Epithelial cell of prostate (primary cell): ENCODE results near the gene VEGFD.
A peak's percentile ranks its signal among the peaks of the same experiment; 100 is the strongest.
"Not testable (repeated sequence)": the region's sequence is repeated elsewhere in the genome, so short reads cannot be mapped to it uniquely, and the experiment has no call there.

Source experiments
- DNase-seq: peaks from one replicate; pipeline ENCODE4 v3.0.0-alpha.2; 2011; ENCODE audit warnings: low read depth, low spot score
- H3K27ac ChIP-seq: fragments of 450-650 bp; 2 replicates; pipeline ENCODE4 v1.5.1; 2017; ENCODE audit warnings: mild to moderate bottlenecking

The VEGFD gene

DNA sequence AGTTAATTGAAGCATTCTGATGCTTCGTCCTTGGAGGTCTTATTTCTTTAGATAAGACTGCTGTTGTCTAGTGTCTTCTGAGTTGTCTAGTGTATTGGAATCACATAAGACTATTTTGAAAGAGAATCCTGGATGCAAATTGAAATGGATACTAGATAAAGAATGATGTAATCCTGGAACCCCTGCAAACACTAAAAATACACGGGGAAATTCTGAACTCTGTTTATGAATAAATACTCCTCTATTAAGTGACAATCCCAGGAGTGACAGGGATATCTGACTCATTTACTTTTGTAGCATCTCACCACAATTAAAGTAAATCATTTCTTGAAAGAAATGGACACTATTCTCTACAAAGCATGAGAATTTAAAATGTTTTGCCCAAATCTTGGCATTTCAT lies 69.7 kb downstream of the VEGFD start:
- DNase-seq = no peak

DNA sequence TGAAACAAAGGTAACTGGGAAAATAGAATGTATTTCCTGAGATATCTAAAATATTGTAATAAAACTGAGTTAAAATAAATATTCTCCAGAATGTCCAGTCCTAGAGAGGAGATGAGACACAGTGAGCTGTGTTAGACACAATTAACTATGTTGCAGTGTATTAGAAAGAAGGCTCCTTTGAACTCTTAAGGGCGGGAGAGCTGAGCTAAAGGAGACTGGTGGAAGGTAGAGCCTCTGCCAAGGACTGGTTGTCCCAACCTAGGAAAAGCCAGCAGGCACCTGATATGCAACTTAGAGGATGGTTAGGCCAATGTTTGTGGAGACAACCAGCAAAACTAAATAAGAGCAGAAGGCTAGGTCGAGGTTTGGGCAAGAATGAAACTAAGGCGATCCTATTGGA lies 73.1 kb downstream of the VEGFD start:
- DNase-seq = no peak
- no peak overlapping the region for H3K27ac ChIP-seq

More for the DNA sequence above, 69.7 kb downstream of the VEGFD start:
- no peak overlapping the region for H3K27ac ChIP-seq

DNA sequence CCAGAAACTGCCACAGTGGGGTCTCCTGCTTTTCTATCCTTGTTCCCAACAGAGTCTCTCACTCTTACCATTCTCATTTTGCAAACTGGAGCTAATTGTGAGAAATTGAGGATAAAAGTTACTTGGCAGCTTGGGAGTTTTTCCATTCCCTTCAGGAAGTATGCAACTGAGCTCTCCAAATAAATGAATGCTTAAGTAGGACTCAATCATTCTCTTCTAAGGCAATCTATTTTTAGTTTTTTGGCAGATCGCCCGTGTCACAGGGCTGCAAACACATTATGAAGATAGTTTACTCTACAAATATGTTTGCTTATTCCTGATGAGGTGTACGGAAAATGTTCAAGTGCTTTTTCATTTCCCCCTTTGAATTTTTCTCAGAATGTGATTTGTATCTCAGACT lies 74.1 kb downstream of the VEGFD start:
- DNase-seq = no peak
- H3K27ac ChIP-seq = no peak overlapping the region

DNA sequence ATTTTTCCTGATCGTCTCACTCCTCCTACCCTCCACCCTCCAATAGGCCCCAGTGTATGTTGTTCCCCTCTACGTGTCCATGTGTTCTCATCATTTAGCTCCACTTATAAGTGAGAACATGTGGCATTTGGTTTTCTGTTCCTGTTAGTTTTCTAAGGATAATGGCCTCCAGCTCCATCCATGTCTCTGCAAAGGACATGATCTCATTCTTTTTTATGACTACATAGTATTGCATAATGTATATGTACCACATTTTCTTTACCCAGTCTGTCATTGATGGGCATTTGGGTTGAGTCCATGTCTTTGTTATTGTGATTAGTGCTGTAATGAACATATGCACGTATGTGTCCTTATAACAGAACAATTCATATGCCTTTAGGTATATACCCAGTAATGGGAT lies 78.3 kb downstream of the VEGFD start:
- not testable (repeated sequence) for H3K27ac ChIP-seq, DNase-seq

DNA sequence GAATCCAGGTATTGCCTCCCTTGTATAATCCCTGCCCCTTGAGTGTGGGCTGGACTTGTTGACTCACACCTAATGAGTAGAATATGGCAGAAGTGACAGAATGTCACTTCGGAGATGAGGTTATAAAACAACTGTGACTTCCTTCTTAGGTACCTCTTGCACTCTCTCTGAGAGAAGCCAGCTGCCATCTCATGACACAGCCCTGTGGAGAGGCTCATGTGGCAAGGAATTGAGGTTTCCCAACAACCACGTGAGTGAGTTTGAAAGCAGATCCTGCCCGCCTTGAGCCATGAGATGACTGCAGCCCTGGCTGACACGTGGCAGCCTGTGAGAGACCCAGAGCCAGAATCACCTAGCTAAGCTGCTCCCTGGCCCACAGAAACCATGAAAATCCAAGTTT lies 82.3 kb downstream of the VEGFD start:
- peak; percentile 0 for DNase-seq
- no peak overlapping the region for H3K27ac ChIP-seq

DNA sequence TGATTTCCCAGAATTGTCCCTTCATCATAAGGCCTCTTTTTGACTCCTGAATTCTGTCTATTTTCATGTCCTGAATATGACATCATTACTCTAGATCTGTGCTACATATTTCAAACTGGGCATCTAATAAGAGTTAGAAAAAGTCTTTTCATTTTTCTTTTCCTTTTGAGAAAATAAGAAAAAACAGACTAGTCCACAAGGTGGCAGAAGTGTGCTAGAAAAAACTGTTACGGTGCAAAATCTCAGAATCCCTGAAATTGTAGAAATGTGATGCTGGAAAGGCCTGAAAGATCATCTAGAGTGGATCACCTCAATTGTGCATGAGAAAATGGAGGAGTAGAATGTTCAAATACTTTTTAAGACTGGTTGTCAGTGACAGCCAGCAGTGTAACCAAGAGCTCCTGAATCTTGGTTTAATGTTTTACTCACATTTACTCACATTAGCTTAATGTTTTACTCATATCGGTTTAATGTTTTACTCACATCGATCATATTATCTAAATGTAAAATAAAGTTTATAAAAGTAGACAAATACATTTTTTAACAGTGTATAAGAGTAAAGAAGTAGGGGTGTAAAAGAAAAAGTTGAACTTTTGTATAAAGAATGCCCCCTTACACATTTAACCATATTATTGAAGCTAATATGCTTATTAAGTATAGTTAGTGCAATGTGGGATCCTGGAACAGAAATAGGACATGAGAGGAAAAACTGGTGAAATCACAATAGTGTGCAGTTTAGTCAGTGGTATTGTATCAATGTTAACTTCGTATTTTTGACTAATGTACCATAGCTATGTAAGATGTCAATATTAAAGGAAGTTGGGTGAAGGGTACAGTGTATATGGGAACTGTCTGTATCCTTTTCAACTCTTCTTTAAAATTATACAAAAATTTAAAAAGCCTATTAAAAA lies 84.0 kb downstream of the VEGFD start:
- DNase-seq = no peak
- H3K27ac ChIP-seq = no peak overlapping the region

DNA sequence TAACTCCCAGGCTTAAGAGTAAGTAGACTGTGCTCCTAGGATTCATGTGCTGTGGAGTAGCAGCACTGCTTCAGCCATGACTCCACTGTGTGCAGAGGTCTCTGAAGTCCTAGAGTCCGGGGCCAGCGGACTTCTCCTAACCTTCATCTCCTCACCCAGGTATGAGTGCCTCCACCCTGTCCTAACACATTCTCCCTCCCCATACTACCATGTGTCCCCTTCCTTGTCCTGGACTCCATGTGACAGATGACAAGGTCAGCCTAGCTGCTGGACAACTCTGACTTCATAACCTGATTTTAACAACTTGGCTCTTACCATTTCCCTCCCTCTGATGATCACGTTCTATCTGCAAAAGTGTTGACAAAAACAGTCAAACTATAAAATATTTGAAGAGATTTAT lies 85.4 kb downstream of the VEGFD start:
- no peak overlapping the region for H3K27ac ChIP-seq
- DNase-seq = no peak

DNA sequence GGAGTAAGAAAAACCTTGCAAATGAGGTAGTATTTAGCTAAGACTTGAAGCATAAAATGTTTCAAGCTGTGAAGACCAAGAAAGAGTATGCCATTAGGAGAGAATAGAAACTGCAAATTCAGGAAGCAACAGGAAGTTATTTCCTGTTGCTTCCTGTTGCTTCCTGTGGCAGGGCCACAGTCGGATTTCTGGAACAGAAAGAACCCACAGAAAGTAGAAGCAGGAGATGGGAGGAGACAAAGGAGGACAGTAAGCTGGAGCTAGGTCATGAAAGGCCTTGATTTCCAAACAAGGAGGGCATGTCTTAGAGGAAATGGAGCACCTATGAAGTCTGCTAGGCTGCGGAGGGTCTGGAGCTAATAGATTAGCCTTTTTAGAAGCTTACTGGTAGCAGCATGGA lies 86.0 kb downstream of the VEGFD start:
- DNase-seq = no peak
- H3K27ac ChIP-seq = no peak overlapping the region
